Stomach (tissue), 4 donors: ENCODE measurements around the gene SCN2A.
"Not testable (repeated sequence)": the region's sequence is repeated elsewhere in the genome, so short reads cannot be mapped to it uniquely, and the experiment has no call there.

ENCODE experiments used
- CTCF ChIP-seq, 7 experiments: fragments of 450-650 bp in 4 of 7; fragments of 200-600 bp in 3 of 7; sonication (generic) in 3 of 7; IDR thresholded peaks; one replicate each; pipeline ENCODE4 v1.5.1; 2016 to 2019; ENCODE audit warnings: antibody characterized with exemption in 7 of 7, control low read depth in 2 of 7, mild to moderate bottlenecking in 1 of 7
- POLR2A ChIP-seq, 4 donors: fragments of 450-650 bp; IDR thresholded peaks; one replicate each; pipeline ENCODE4 v1.6.1; 2016; ENCODE audit warnings: antibody characterized with exemption in 4 of 4, control low read depth in 2 of 4, mild to moderate bottlenecking in 1 of 4, moderate library complexity in 1 of 4
- POLR2AphosphoS5 ChIP-seq, 3 donors: sonication (generic); formaldehyde crosslinking; IDR thresholded peaks; one replicate each; pipeline ENCODE4 v1.6.1; 2016; ENCODE audit warnings: antibody characterized with exemption in 3 of 3

DNA sequence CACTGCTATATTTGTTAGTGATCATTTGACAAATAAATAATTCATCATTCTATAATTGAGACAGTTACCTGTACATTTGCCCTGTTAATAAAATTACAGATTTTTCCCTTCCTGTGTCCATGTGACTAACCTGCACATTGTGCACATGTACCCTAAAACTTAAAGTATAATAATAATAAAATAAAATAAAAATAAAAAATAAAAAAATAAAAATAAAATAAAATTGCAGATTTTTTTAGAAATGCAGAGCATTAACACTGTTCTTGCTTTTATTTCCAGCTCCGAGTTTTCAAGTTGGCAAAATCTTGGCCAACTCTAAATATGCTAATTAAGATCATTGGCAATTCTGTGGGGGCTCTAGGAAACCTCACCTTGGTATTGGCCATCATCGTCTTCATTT, 105.1 kb downstream of the SCN2A start:
- TF ChIP-seq CTCF, POLR2AphosphoS5, POLR2A (IDR thresholded peaks at IDR 0.05): not testable (repeated sequence)
